Stimulated activated CD4-positive, alpha-beta T cell treated with anti-CD3 and anti-CD28 coated beads, Interleukin-15, amount 100 ng/mL, for 1 hour (primary cell): Measurements from ENCODE around the gene TPMT.
"Not testable (repeated sequence)": the region's sequence is repeated elsewhere in the genome, so short reads cannot be mapped to it uniquely, and the experiment has no call there.

Experiments
- DNase-seq, 2 donors: peaks; one replicate each; pipeline ENCODE4 v3.0.0-alpha.2; 2020; ENCODE audit warnings: low read depth in 1 of 2, low spot score in 1 of 2

Gene TPMT

GRCh38 chr6:18155864-18156421, 1.1 kb upstream of the TPMT start:
- peak in 1 of 2 donors; percentile 26 for DNase-seq

- peak; percentile 94 to 98 for DNase-seq
Observed at GRCh38 chr6:18155150-18155863, 430 bp upstream of the TPMT start, which contains the start of gene KDM1B. KDM1B (plus strand) TSS chr6:18155422; CDS start chr6:18159896, 4,474 bp downstream.

GRCh38 chr6:18153311-18153703, 1.6 kb downstream of the TPMT start:
- no peak for DNase-seq

- DNase-seq: no peak
Observed at GRCh38 chr6:18151801-18152200, 3.1 kb downstream of the TPMT start.

GRCh38 chr6:18151391-18151790, 3.5 kb downstream of the TPMT start:
- DNase-seq: not testable (repeated sequence)

GRCh38 chr6:18148304-18149025, 6.4 kb downstream of the TPMT start:
- DNase-seq: no peak

GRCh38 chr6:18147616-18148015, 7.3 kb downstream of the TPMT start:
- DNase-seq: no peak

- no peak for DNase-seq
Observed at GRCh38 chr6:18147160-18147559, 7.7 kb downstream of the TPMT start.

- no peak for DNase-seq
Observed at GRCh38 chr6:18142591-18142861, 12.4 kb downstream of the TPMT start.

- DNase-seq: no peak
Observed at GRCh38 chr6:18141805-18142590, 12.9 kb downstream of the TPMT start.

GRCh38 chr6:18139935-18140621, 14.8 kb downstream of the TPMT start:
- DNase-seq: no peak

GRCh38 chr6:18138906-18139305, 16.0 kb downstream of the TPMT start:
- DNase-seq: no peak

- DNase-seq: no peak
Observed at GRCh38 chr6:18136260-18136659, 18.6 kb downstream of the TPMT start.

- DNase-seq: no peak
Observed at GRCh38 chr6:18135171-18135570, 19.7 kb downstream of the TPMT start.

- DNase-seq: no peak
Observed at GRCh38 chr6:18132346-18132745, 22.5 kb downstream of the TPMT start.

GRCh38 chr6:18126121-18126520, 28.8 kb downstream of the TPMT start:
- no peak for DNase-seq

GRCh38 chr6:18122128-18123093, 32.5 kb downstream of the TPMT start, which contains the start of gene NHLRC1:
NHLRC1 (minus strand) TSS chr6:18122677; CDS start chr6:18122606, 71 bp downstream.
- peak; percentile 34 to 64 for DNase-seq

GRCh38 chr6:18121580-18122127, 33.2 kb downstream of the TPMT start:
- DNase-seq: no peak

GRCh38 chr6:18119236-18119635, 35.6 kb downstream of the TPMT start:
- DNase-seq: no peak

GRCh38 chr6:18118330-18118729, 36.5 kb downstream of the TPMT start:
- DNase-seq: no peak
